MM.1S (cell line): ENCODE results near the gene C16orf95.

ENCODE experiments used
- DNase-seq: peaks from one replicate; pipeline ENCODE4 v3.0.0-alpha.2; 2015
- H2AFZ ChIP-seq: fragments of 300-600 bp; sonication (generic); 2 replicates; pipeline ENCODE4 v1.6.0; 2016; ENCODE audit warnings: antibody characterized with exemption, low read length
- H3F3A ChIP-seq: fragments of 300-600 bp; sonication (generic); 2 replicates; pipeline ENCODE4 v1.6.1; 2016; ENCODE audit warnings: mild to moderate bottlenecking, antibody characterized with exemption, low read length, moderate library complexity, mixed read lengths; ENCODE audit not compliant: insufficient read depth
- H3K27ac ChIP-seq: fragments of 300-600 bp; sonication (generic); 2 replicates; pipeline ENCODE4 v1.5.1; 2016; ENCODE audit warnings: mild to moderate bottlenecking, low read length
- H3K27me3 ChIP-seq: fragments of 300-600 bp; sonication (generic); replicated peaks from 2 replicates; pipeline ENCODE4 v1.6.0; 2016; ENCODE audit warnings: low read length; ENCODE audit not compliant: insufficient read depth
- H3K36me3 ChIP-seq: fragments of 300-600 bp; sonication (generic); replicated peaks from 2 replicates; pipeline ENCODE4 v1.6.1; 2016; ENCODE audit warnings: mild to moderate bottlenecking, low read length, mixed read lengths; ENCODE audit not compliant: insufficient read depth
- H3K4me1 ChIP-seq: fragments of 300-600 bp; sonication (generic); 2 replicates; pipeline ENCODE4 v1.6.1; 2016; ENCODE audit warnings: low read length, mixed read lengths
- H3K4me2 ChIP-seq: fragments of 300-600 bp; sonication (generic); 2 replicates; pipeline ENCODE4 v1.6.0; 2016; ENCODE audit warnings: low read depth, low read length
- H3K4me3 ChIP-seq: fragments of 300-600 bp; sonication (generic); 2 replicates; pipeline ENCODE4 v1.5.1; 2016; ENCODE audit warnings: low read length, mixed read lengths
- H3K79me2 ChIP-seq: fragments of 300-600 bp; sonication (generic); 2 replicates; pipeline ENCODE4 v1.6.1; 2016; ENCODE audit warnings: mixed run types, low read length, mixed read lengths
- H3K9ac ChIP-seq: fragments of 300-600 bp; sonication (generic); 2 replicates; pipeline ENCODE4 v1.6.1; 2016; ENCODE audit warnings: low read length, mixed read lengths
- H3K9me2 ChIP-seq: fragments of 300-600 bp; sonication (generic); replicated peaks from 2 replicates; pipeline ENCODE4 v1.6.1; 2016; ENCODE audit warnings: mild to moderate bottlenecking, low read length, mixed read lengths; ENCODE audit not compliant: insufficient read depth
- H3K9me3 ChIP-seq: fragments of 300-600 bp; sonication (generic); replicated peaks from 2 replicates; pipeline ENCODE4 v1.6.1; 2016; ENCODE audit warnings: mild to moderate bottlenecking, low read length, mixed read lengths; ENCODE audit not compliant: insufficient read depth
- H4K20me1 ChIP-seq: fragments of 300-600 bp; sonication (generic); 2 replicates; pipeline ENCODE4 v1.6.1; 2016; ENCODE audit warnings: mild to moderate bottlenecking, low read length, moderate library complexity, mixed read lengths; ENCODE audit not compliant: insufficient read depth
- CTCF ChIP-seq: fragments of 300-600 bp; sonication (generic); IDR thresholded peaks from 2 replicates; pipeline ENCODE4 v1.5.1; 2016; ENCODE audit warnings: antibody characterized with exemption, low read length, mixed read lengths
- EZH2 ChIP-seq: fragments of 300-600 bp; sonication (generic); optimal IDR thresholded peaks from 2 replicates; pipeline ENCODE3; 2017; ENCODE audit warnings: low read depth, mild to moderate bottlenecking, antibody characterized with exemption, low read length, mixed read lengths
- EZH2phosphoT487 ChIP-seq: fragments of 300-600 bp; sonication (generic); IDR thresholded peaks from 2 replicates; pipeline ENCODE4 v1.6.1; 2018; ENCODE audit warnings: antibody characterized with exemption, low read length

The C16orf95 gene

DNA sequence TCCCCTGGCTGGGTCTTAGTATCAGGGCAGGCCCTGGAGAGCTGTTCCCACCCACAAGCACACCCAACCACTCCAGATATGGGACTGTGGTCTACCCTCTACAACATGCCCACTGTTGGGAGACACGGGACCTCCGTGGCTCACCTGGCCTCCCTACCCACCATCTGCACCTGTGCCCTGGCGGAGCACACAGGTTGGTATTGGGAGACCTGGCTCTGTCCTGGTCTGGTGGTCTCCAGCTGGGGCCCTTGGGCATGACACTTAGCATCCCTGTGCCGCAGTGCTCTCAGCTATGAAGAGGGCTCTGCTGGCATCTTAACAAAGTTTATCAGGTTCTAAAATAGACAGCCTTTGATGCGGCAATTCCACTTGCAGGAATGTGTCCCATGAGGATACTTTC is 5.8 kb downstream of the C16orf95 start:
- Histone ChIP-seq H2AFZ (no peak overlapping the region), H3K9ac (no peak overlapping the region), H3K4me2 (no peak overlapping the region), H3K4me1 (peaks cover 12% of the 10 kb centered on the region), H3K9me2 (no peaks in the 10 kb centered on the region), H3K27me3 (no peaks in the 10 kb centered on the region), H3F3A (0 out of 2 replicates have a peak, but pooled peaks cover 4% of the 10 kb centered on the region), H4K20me1 (no peaks in the 10 kb centered on the region), H3K79me2 (peaks cover 8% of the 10 kb centered on the region; the same call in 1 of the 2 replicates), H3K9me3 (no peaks in the 10 kb centered on the region), H3K36me3 (no peaks in the 10 kb centered on the region), H3K4me3 (no peak overlapping the region), H3K27ac (no peak overlapping the region)
- no peak for DNase-seq
- no peak for TF ChIP-seq EZH2phosphoT487
- TF ChIP-seq EZH2: no peak

DNA sequence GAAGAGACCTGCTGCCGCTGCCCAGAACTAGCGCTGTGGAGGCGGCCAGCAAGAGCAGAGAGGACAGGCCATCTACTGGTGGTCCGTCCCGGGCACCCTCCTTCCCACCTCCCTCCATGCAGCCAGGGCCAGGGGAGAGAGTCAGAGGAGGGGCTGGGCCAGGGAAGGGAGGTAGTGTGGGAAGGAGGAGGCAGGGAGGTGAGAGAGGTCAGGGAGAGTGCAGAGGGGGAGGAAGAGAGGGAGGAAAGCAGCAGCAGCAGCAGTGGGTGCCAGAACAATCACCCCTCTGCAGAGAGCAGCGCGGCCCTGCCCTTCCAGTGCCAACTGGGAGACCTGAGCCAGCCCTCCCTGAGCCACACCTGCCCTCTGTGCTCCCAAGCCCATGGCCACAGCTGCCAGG is 6.6 kb downstream of the C16orf95 start:
- no peak for TF ChIP-seq EZH2phosphoT487
- TF ChIP-seq EZH2: no peak
- TF ChIP-seq CTCF: no peak
- no peak for DNase-seq
- Histone ChIP-seq H3K27ac (no peak overlapping the region), H4K20me1 (no peaks in the 10 kb centered on the region), H2AFZ (no peak overlapping the region), H3K9me3 (no peaks in the 10 kb centered on the region), H3K9me2 (no peaks in the 10 kb centered on the region), H3K4me3 (no peak overlapping the region), H3K79me2 (peaks cover 8% of the 10 kb centered on the region; the same call in 1 of the 2 replicates), H3K36me3 (no peaks in the 10 kb centered on the region), H3K4me1 (peaks cover 4% of the 10 kb centered on the region; the same call in 1 of the 2 replicates), H3F3A (0 out of 2 replicates have a peak, but pooled peaks cover 4% of the 10 kb centered on the region), H3K9ac (no peak overlapping the region), H3K27me3 (no peaks in the 10 kb centered on the region), H3K4me2 (no peak overlapping the region)

DNA sequence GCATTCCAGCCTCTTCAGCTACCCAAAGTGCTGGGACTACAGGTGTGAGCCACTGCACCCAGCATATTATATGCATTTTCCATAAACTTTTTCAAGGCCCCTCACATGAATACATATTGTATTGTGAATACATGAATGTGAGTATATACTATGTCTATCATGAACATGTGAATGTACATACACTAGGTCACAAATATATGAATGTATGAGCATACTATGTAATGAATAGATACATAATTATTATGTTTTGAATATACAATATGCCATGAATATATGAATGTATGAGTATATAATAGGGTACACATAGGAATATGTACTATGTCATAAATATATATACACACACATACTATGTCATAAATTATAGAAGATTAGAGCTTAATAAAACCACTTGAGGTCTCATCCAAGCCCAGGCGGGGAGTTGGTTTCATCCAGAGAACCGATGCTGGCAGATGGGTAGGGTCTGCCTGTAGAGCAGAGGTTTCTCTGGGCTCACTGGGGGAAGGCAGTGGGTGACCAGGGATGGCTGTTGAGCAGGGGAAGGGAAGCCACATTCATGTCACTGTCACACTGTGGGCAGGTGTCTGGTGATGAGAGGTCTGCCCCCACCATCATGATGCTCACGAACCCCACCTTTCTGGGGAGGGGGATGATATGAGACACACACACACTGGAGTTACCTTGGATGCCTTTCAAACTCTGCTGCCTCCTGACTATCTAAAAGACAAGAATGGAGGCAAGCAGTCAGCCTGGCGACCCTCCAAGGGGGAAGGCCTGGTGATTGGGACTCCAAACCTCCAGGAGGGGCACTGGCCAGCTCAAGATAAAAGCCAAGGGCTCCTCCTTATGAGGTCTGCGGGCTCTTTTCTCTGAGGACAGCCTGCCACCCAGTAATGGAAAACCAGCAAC is 7.3 kb downstream of the C16orf95 start:
- Histone ChIP-seq H2AFZ (no peak overlapping the region), H4K20me1 (no peaks in the 10 kb centered on the region)

More for the DNA sequence above, 7.3 kb downstream of the C16orf95 start:
- H3K79me2 ChIP-seq: peaks cover 8% of the 10 kb centered on the region; the same call in 1 of the 2 replicates
- no peaks in the 10 kb centered on the region for H3K9me2 ChIP-seq
- no peaks in the 10 kb centered on the region for H3K9me3 ChIP-seq
- no peaks in the 10 kb centered on the region for H3K36me3 ChIP-seq
- H3K4me3 ChIP-seq: no peak overlapping the region
- no peak overlapping the region for H3K27ac ChIP-seq
- H3K4me1 ChIP-seq: no peaks in the 10 kb centered on the region
- DNase-seq: no peak
- no peaks in the 10 kb centered on the region for H3K27me3 ChIP-seq
- no peak overlapping the region for H3K9ac ChIP-seq
- H3K4me2 ChIP-seq: no peak overlapping the region
- no peaks in the 10 kb centered on the region for H3F3A ChIP-seq
- TF ChIP-seq EZH2: no peak
- TF ChIP-seq EZH2phosphoT487: no peak
- no peak for TF ChIP-seq CTCF
